Heart right ventricle (tissue), 16 donors: ENCODE results near the gene ANKH. TPM values are rescaled to one million over a fixed set of nuclear protein-coding genes. Genes with fewer than 3 reads are reported as not detected.

Experiments
- ATAC-seq, 8 donors: fragments of 200-7000 bp; cut with Tn5 transposase; one replicate each; pipeline ENCODE4 v1.9.1; 2020; ENCODE audit warnings: mild to moderate bottlenecking in 8 of 8, moderate library complexity in 8 of 8, moderate number of reproducible peaks in 1 of 8
- DNase-seq, 2 donors: peaks; one replicate each; pipeline ENCODE4 v3.0.0-alpha.2; 2020
- H3K27ac ChIP-seq, 10 donors: fragments of 200-600 bp; sonication (generic) in 2 of 10; one replicate each; pipeline versions ENCODE4 v1.5.0 to v1.8.0; 2020 to 2022; ENCODE audit warnings: mild to moderate bottlenecking in 3 of 10
- H3K27me3 ChIP-seq, 7 donors: fragments of 200-600 bp; one replicate each; pipeline ENCODE4 v1.8.0; 2021 to 2022; ENCODE audit warnings: mild to moderate bottlenecking in 2 of 7
- H3K36me3 ChIP-seq, 9 donors: fragments of 200-600 bp; sonication (generic) in 1 of 9; one replicate each; pipeline versions ENCODE4 v1.5.0 to v1.8.0; 2020 to 2022; ENCODE audit warnings: mild to moderate bottlenecking in 2 of 9
- H3K4me1 ChIP-seq, 9 donors: fragments of 200-600 bp; sonication (generic) in 1 of 9; one replicate each; pipeline versions ENCODE4 v1.5.0 to v1.8.0; 2020 to 2022; ENCODE audit warnings: mild to moderate bottlenecking in 4 of 9
- H3K4me3 ChIP-seq, 10 donors: fragments of 200-600 bp; sonication (generic) in 2 of 10; one replicate each; pipeline versions ENCODE4 v1.5.0 to v1.8.0; 2020 to 2022; ENCODE audit warnings: mild to moderate bottlenecking in 7 of 10, moderate library complexity in 2 of 10
- H3K9me3 ChIP-seq, 11 donors: fragments of 200-600 bp in 10 of 11; sonication (generic) in 2 of 11; one replicate each; pipeline versions ENCODE4 v1.5.0 to v1.8.0; 2013 to 2022; ENCODE audit warnings: mild to moderate bottlenecking in 2 of 11, control low read depth in 1 of 11, moderate library complexity in 1 of 11
- CTCF ChIP-seq, 9 donors: fragments of 200-600 bp; sonication (generic) in 2 of 9; IDR thresholded peaks; one replicate each; pipeline versions ENCODE4 v1.5.0 to v1.8.0; 2021 to 2022; ENCODE audit warnings: antibody characterized with exemption in 9 of 9, mild to moderate bottlenecking in 5 of 9, moderate library complexity in 1 of 9
- WGBS, 2 donors: extraction: QIAGEN DNeasy Blood & Tissue Kit; methylation state at CpG; one replicate each; pipeline ENCODE4 v1.1.7; 2013; ENCODE audit warnings: inconsistent platforms in 1 of 2; 5-methylcytosine and 5-hydroxymethylcytosine counted together
- intact Hi-C, 10 donors: fragments of 100-400 bp; cut with DNase I; formaldehyde crosslinking; loops; one replicate each; pipeline versions ENCODE4 v1.11.1 to v1.14.2; 2022
- polyA plus RNA-seq, 2 donors: library from polyadenylated mRNA; stranded (reverse); fragments of 200-250 nt; gene quantifications; one replicate each; pipeline ENCODE4 v1.2.3, GENCODE V29; 2013
- total RNA-seq, 10 donors: library from RNA; stranded (reverse); fragmentation: NEBNext Ultra II Directional in 3 of 10; extraction: Animal tissue kit (Norgen Biotek cat#: 25700) in 3 of 10; gene quantifications; one replicate each; pipeline versions ENCODE4 v1.2.1 to v1.2.4, GENCODE V29; 2021 to 2023
- donor health status: Arrhythmogenic right ventricular cardiomyopathy.
- donor health status: ischemic (EF 13 %, LVEDD 7.1; RV severe dilation, severe dysfunction).
- donor health status: healthy with polysubstance abuse.
- donor health status: DM: no; HTN: yes; CAD: no.
- donor health status: DM: no; HTN: no; CAD: no.
- donor health status: ischemic (EF 25% LVEDD 6.9; RV normal size, moderate dysfunction).
- donor health status: ischemic (EF 25% LVEDD 5.7; RV mildly dilated, moderate dysfunction).
- donor health status: healthy.
- donor health status: DM: yes; HTN: yes; CAD: no.
- donor health status: Ischemic cardiomyopathy.
- donor health status: ischemic (EF 35%, LVEDD 5.7; RV mildly dilated, moderate dysfunction).
- donor health status: nonischemic (EF 11% LVEDD 7.7; RV severe dilation, severe dysfunction).
- donor health status: DM: yes; HTN: yes; CAD: no.
- donor health status: PGD.
- donor health status: ischemic (EF 29% LVEDD 5.4; RV normal size, mild dysfunction).
- donor health status: nonischemic (EF 23%, LVEDD 6.1; RV moderate dilation, normal function).

ANKH gene
- total and polyA plus RNA-seq, 12 donors: 51.0 to 256 (median 192) TPM

GRCh38 chr5:14896131-14896530, 24.6 kb upstream of the ANKH start:
- no peak for TF ChIP-seq CTCF (IDR thresholded peaks at IDR 0.05)
- Histone ChIP-seq H3K9me3 (no peaks in the 10 kb centered on the region), H3K36me3 (no peaks in the 10 kb centered on the region), H3K27ac (no peak overlapping the region), H3K27me3 (no peaks in the 10 kb centered on the region), H3K4me1 (peaks cover 0 to 13% (median 12%) of the 10 kb centered on the region in 9 donors), H3K4me3 (no peak overlapping the region)
- DNase-seq (no peak), ATAC-seq (no peak)
- 85 to 90% methylated on average over 7 of the region's 7 CpGs for WGBS, 2 donors
- intact Hi-C loops: no loop called here

GRCh38 chr5:14895301-14895700, 23.7 kb upstream of the ANKH start:
- Histone ChIP-seq H3K4me1 (peaks cover 0 to 5% (median 3%) of the 10 kb centered on the region in 9 donors), H3K4me3 (no peak overlapping the region), H3K9me3 (no peaks in the 10 kb centered on the region), H3K36me3 (no peaks in the 10 kb centered on the region), H3K27ac (no peak overlapping the region), H3K27me3 (no peaks in the 10 kb centered on the region)
- WGBS, 2 donors: 89 to 91% methylated on average over 6 of the region's 6 CpGs
- TF ChIP-seq CTCF (IDR thresholded peaks at IDR 0.05): no peak
- ATAC-seq (no peak), DNase-seq (no peak)
- intact Hi-C loops: no loop called here

GRCh38 chr5:14894748-14895147, 23.2 kb upstream of the ANKH start:
- TF ChIP-seq CTCF (IDR thresholded peaks at IDR 0.05): no peak
- Histone ChIP-seq H3K4me1 (no peaks in the 10 kb centered on the region), H3K36me3 (no peaks in the 10 kb centered on the region), H3K4me3 (no peak overlapping the region), H3K9me3 (no peaks in the 10 kb centered on the region), H3K27me3 (no peaks in the 10 kb centered on the region), H3K27ac (no peak overlapping the region)
- DNase-seq (no peak), ATAC-seq (no peak)
- WGBS, 2 donors: 95 to 96% methylated on average over 3 of the region's 3 CpGs
- intact Hi-C loops: no loop called here

GRCh38 chr5:14893381-14893780, 21.8 kb upstream of the ANKH start:
- intact Hi-C loops: no loop called here
- no peaks in the 10 kb centered on the region for H3K27me3 ChIP-seq
- no peak for TF ChIP-seq CTCF (IDR thresholded peaks at IDR 0.05)

GRCh38 chr5:14890846-14891245, 19.3 kb upstream of the ANKH start:
- Histone ChIP-seq H3K27me3 (no peaks in the 10 kb centered on the region), H3K27ac (no peak overlapping the region), H3K4me1 (no peaks in the 10 kb centered on the region), H3K9me3 (no peaks in the 10 kb centered on the region), H3K4me3 (no peak overlapping the region), H3K36me3 (no peaks in the 10 kb centered on the region)
- WGBS, 2 donors: 82 to 95% methylated on average over 5 of the region's 5 CpGs
- ATAC-seq (no peak), DNase-seq (no peak)
- intact Hi-C loops: no loop called here
- TF ChIP-seq CTCF (IDR thresholded peaks at IDR 0.05): no peak

More at GRCh38 chr5:14893381-14893780, 21.8 kb upstream of the ANKH start:
- DNase-seq (no peak), ATAC-seq (no peak)
- Histone ChIP-seq H3K36me3 (no peaks in the 10 kb centered on the region), H3K4me1 (no peaks in the 10 kb centered on the region), H3K27ac (no peak overlapping the region), H3K4me3 (no peak overlapping the region), H3K9me3 (no peaks in the 10 kb centered on the region)
